GM15510 (cell line): Measurements from ENCODE around the gene SYPL1.

Source experiments
- POLR2A ChIP-seq: IDR thresholded peaks from 3 replicates; pipeline ENCODE4 v1.6.1; 2011; ENCODE audit warnings: borderline replicate concordance; ENCODE audit not compliant: insufficient read length; ENCODE audit errors: extremely low read depth

Gene SYPL1

DNA sequence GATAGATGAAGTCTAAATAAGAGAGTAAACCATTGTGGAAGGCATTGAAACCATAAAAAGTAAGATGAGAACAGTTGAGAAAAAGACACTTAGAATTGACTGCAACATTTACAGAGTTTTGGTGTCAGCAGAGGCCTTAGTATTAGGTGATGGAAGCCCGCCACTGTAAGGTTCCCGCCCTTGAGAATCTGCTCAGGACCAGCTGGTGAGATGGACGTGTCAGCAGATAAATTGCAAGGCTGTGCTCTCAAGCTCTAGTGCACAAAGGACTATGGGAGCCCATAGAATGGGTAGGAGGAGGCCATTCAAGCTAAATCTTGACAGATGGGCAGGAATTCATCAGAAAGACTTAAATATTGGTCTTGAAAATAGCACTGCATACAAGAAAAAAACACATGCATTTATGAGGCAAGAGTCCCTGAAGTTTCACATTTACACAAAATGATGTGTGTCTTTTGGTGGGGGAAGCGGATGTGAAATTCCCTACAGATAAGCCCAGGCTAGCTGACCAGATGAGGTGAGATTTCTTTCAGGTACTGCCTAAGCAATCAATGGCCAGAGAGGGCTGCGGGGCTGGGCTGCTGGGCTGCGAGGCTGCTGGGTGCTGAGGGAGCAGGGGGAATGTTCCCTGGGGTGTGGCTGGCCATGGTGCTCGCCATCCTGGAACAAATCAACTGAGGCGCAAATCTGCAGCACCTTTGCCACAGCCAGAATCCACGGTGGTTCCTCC is 42.5 kb downstream of the SYPL1 start:
- no peak for TF ChIP-seq POLR2A

DNA sequence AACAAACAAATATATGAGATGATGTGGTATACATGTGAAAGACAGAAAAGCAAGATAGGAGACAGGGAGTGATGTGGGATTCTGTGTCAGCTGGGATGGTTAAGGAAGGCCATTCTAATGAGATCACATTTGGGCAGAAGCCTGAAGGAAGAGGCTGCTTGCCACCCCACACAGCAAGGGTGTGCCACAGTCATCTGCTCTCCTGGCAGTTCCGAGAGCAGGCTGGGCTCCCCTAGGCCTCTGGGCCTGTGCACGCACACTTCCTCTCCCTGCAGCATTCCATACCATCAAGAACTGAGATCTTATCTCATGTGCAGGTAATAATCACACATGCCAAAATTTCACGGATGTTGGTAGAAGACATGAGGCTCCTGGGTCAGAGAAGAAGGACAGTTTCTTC is 43.1 kb downstream of the SYPL1 start:
- no peak for TF ChIP-seq POLR2A

DNA sequence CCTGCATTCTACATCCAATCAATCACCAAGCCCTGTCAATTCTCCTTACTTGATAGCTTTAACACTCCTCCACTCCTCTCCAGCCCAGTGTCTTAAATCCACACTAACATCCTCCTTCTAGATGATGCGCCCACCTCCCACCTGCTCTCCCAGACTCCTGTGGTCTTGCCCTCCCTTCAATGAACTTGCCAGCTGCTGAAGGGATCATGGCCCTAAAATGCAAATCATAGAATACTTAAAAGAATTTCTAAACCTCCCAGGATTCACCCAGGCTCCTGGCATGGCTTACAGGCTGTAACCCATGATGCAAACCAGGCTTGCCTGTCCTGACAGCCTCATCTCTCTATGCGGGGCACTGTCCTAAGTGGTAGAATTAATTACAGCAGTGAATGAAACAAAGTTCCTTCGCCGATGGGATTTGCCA is 43.6 kb downstream of the SYPL1 start:
- TF ChIP-seq POLR2A = no peak

DNA sequence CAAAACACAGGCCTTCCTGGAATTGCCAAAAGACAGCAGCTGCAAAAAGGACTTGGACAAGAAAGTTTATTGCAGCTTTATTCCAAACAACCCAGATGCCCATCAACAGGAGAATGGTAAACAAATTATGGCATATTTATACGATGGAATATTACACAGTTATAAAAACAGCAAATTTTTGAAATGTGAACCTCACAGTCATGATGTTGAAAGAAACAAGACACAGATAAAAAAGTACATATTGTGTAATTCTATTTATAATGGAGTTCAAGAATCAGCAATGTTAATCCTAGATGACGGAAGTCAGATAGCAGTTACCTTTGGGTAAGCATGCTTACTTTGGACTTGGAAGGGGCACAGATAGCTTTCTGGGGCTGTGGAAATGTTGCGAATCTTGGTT is 44.4 kb downstream of the SYPL1 start:
- TF ChIP-seq POLR2A = no peak

DNA sequence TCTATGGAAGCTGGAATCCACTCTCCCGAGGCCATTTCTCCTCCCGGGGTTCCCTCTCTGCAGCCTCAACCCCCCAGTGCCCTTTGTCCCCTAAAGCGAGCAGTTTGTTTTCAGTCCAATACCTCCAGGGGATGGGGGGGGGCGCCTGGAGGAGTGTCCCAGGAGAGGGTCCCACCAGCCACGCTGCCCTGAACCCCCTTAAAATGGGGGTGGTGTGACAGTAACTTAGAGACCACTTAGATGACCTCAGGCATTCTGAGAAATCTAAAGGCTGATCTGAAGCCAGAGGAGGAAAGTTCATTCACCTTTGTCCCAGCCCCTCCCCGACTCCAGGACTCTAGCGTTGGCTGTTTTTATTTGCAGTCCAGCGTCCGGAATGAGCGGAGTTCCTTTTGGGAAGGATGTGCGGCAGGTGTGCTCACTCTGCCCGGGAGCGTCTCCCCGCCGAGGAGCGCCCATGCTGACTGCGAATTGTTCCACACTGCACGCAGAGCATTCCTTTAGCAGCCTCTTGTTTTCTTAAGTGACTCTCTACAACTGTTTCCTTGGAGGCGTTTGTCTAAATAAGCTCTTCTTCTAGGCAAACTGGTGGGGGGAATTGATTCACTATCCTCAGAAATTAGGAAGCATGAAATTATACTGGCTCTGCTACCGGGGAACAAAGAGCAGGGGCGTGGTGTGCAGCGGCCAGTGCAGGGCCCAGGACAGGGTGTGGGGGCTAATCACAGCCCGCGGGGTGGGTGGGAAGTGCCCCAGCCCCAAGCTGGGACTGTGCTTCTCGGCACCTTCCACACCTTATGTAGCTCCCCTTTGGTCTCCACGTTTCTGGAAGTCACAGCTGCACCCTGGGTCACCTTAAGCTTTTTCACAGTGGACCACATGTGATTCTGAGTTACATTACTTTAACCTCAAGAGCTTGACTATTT is 46.3 kb downstream of the SYPL1 start:
- no peak for TF ChIP-seq POLR2A

DNA sequence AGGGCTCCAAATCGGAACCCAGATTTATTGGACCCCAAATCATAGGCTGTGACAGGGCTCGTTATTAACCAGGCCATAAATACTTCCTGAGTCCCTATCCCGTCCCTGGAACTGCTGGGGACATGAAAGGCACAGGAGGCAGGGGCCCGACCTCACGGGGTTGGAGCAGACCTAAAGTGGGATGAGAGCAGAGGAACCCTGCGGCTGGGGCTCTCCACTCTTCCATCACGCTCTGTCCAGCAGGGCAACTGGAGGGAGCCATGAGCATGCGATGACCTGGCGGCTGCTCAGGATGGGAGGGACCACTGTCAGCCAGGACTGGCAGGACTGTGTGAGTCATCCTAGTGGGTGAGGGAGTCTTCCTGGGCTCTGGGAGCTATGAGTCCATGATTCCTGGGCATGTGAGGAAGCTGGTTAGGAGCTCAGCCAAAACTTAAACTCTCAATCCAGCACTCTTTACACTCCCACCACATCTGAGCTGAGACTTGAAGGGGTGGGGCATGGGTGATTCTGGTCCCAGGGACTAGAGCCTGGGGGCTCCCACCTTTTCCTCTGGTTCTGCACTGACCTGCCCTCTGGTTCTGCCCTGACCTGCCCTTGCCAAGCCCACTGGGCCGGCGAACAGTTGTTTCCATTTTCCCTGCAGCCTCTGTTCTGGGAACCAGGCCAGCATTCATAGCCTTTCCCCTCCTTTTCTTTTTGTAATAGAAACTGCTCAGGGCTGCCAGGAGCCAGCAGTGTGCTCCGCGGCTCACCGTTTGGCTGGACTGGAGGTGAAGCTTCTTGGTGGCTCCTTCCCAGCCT is 47.1 kb downstream of the SYPL1 start:
- no peak for TF ChIP-seq POLR2A

DNA sequence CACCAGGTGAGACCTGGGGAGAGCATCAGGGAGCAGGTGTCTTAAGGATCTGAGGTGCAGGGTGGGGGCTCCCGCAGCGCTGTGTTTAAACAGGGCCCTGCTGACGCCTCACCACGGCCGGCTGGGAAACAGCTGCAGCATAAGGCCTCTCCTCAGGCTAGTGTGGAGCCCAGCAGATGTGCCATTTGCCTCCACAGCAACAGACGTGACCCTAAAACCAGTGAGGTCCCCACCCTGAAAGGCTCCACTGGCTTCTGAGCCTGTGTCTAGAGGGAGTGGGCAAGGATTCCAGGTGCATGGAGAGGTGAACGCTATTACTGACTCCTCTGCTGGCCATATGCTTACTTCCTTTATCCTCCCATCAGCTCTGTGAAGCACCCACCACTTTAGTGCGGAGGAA is 47.8 kb downstream of the SYPL1 start:
- no peak for TF ChIP-seq POLR2A

DNA sequence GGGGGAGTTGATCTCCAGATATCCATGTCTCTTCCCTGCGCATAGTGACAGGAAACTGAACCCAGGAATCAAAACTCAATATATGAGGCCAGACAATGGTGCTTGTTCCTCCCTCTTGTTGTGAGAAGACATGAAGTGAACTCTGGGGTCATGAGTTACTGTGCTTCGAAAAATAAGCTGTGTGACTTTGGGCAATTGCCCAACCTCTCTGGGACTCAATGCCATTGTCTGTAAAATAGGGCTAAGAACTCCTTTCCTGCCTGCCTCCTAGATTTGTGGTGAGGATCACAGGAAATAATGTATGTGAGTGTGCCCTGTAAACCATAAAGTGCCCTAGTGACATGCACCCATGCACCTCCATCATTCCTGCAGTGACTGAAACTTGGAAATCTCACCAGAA is 48.4 kb downstream of the SYPL1 start:
- TF ChIP-seq POLR2A = no peak

DNA sequence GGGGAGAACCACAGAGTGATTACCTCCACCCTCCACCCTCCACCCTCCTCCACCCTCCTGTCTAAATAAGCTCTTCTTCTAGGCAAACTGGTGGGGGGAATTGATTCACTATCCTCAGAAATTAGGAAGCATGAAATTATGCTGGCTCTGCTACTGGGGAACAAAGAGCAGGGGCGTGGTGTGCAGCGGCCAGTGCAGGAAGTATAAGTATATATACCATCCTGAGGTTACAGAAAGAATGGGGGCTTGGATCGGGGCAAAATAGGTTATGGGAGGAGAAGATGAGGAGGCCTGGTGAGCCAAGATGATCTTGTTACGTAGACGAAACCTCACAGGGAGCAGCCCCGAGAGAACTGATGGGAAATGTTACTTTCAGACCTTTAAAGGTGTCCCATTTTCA is 49.1 kb downstream of the SYPL1 start:
- TF ChIP-seq POLR2A = no peak

DNA sequence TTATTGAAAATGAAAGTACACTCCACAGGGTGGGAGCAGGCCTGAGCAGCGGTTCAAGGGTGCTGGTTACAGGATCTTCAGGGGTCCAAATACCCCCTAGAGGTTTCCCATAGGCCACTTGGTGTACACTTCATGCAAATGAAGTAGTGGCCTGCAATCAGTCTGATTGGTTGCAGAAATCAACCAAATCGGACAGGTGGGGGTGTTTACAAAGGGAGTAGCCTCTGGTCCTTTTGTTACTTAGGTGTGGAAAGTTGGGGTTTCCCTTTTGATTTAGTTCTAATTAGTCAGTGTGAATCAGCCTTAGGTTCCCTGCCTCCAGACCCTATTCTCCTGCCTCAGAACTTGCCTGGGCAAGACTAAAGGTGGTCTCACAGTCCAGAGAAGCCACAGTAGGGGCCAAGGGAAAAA is 49.6 kb downstream of the SYPL1 start:
- no peak for TF ChIP-seq POLR2A

DNA sequence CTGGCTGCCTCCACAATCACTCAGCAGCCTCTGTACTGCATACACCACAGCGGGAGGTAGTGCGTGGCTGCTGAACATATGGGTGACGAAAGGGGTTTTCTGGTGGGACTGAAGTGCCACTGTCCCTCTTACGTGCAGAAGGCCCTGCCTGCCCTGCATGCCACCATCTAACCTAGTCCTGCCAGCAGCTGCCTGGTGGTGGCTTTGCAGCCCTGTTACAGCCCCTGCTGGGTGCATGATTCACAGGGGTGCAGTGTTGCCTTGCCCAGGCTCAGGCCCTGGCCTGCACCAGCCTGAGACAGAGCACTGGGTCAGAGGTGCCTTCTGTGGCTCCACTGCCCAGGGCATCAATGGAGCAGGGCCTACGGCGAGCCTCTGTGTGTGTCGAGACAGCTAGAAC is 50.1 kb downstream of the SYPL1 start:
- TF ChIP-seq POLR2A = no peak

DNA sequence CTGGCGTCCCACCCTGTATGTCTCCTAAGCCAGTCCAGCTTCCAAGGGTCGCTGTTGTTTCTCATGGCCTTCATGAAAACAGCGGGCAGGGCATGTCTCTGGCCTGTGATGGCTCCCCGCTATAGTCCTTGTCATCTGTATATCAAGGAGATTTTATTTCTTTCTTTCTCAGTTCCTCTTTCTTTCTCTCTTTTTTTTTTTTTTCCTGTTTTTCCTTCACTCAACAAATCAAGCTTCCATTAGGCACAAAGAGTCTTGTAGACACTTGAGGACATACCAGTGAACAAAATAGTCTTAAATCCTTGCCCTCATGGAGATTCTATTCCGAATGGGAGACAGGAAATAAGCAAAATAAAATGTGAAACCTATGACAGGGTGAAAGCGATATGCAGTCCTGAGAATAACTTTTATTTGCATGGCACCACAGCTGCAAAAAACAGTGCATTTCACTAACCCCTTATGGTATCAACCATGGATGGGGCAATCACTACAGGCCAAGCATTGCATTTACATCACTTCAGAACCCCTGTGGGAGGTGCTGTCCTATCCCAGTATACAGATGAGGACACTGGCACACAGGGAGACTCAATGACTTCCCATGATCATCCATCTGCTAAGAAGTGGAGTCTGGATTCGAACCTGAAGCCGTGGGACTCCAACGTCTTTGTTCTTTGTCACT is 50.7 kb downstream of the SYPL1 start:
- no peak for TF ChIP-seq POLR2A

DNA sequence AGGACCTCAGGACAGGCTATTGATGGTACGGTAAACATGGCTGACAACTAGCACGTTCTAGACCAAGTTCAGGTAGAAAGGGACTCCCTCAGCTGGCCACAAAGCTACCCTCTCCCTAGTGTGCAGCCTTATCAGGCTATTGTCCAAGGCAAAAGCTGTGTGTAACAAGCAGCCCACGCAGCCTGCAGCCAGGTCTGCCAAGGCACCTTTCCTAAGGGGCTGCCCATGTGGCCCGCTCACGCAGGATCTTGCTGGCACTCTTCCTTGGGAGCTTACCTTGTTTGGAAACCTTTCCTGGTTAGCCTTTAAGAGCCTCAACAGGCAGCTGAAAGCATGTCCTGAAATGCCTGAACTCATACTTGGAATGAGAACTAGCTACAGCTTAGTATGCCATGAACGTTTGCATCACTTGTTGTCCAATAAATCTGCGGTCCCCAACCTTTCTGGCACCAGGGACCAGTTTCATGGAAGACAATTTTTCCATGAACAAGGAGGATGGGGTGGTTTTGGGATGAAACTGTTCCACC is 51.7 kb downstream of the SYPL1 start:
- no peak for TF ChIP-seq POLR2A

DNA sequence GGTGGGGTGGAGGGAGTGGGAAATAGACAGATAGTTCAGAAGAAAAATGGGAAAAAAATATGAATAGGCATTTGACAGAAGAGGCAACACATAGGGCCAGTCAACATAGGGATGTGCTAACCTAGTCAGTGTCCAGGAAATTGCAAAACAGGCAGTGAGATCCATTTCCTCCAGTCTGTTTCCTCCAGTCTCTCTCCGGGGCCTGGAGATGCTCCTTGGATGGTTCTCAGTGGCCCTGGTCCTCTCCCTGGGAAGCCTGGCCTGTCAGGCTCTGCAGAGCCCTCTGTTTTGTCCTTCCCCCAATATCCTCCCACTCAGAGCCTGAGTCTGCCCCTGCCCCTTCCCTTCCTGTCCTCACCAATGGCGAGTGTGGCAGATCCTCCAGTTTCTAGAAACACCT is 52.6 kb downstream of the SYPL1 start:
- no peak for TF ChIP-seq POLR2A
